ENCODE data around the gene USP17L25.
"Not testable (repeated sequence)": the region's sequence is repeated elsewhere in the genome, so short reads cannot be mapped to it uniquely, and the experiment has no call there.

USP17L25 gene

GRCh38 chr4:9379881-9380280 is 50.2 kb downstream of the USP17L25 start:
- not testable (repeated sequence) for H3K4me3 ChIP-seq (ENCODE audit: insufficient read depth, low read depth, low read length); H3K36me3 ChIP-seq (ENCODE audit: control insufficient read depth, insufficient read depth, low read length); H3K9me3 ChIP-seq (ENCODE audit: control insufficient read depth, low read length); H3K27me3 ChIP-seq (ENCODE audit: control insufficient read depth, insufficient read depth, low read length, poor library complexity, severe bottlenecking); H3K27ac ChIP-seq (ENCODE audit: insufficient read depth, low read depth, low read length, poor library complexity, severe bottlenecking); H3K4me1 ChIP-seq (ENCODE audit: control insufficient read depth, insufficient read depth, low read length)
- 51 to 58% methylated on average over 1 of the region's 1 CpG for WGBS, 2 experiments
